ENCODE results near the gene HSBP1L1.

HSBP1L1 gene

DNA sequence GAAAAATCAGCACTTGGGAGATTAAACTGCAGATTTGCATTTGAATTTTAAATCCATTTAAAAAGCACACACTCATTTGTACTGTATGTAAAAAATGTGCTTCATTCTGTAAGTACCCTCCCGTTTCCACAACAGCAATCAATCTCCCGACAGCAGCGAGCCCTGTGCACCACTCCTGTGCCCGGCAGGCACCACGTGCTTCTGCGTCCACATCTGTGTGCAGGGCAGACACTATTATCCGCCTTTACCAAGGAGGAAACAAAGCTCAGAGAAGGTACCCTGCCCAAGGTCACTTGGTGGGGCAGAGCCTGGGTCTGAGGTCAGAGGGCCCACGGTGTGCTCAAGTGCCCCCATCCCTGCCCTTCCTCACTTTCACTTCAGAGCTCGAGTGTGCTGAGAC, 7.5 kb downstream of the HSBP1L1 start:
- H3K9ac ChIP-seq (ENCODE audit: low read length), result no peak overlapping the region
- no peak overlapping the region for H3K27ac ChIP-seq (ENCODE audit: low read length)
- peaks cover 39% of the 10 kb centered on the region for H3K36me3 ChIP-seq (ENCODE audit: control insufficient read depth, low read depth, low read length)
- no peaks in the 10 kb centered on the region for H3K4me1 ChIP-seq (ENCODE audit: control insufficient read depth, low read depth, low read length)
- H3K9me3 ChIP-seq (ENCODE audit: control insufficient read depth, low read depth, low read length), result no peaks in the 10 kb centered on the region
- no peaks in the 10 kb centered on the region for H3K27me3 ChIP-seq (ENCODE audit: control insufficient read depth, insufficient read depth, low read length)
- no peak overlapping the region for H3K4me3 ChIP-seq (ENCODE audit: low read length)

DNA sequence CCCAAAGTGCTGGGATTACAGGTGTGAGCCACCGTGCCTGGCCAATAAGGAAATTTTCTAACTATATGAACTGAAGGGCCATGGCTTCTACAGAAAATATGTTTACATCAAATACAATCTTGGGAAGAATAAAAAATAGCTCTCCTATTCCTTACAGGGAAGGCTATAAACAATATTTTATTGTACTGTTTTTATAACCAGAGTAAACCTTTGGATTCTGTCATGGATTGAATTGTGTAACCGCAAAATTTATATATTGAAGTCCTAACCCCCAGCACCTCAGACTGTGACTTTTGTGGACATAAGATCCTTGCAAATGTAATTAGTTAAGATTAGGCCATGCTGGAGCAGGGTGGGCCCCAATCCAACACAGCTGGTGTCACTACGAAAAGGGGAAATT, 8.3 kb downstream of the HSBP1L1 start:
- H3K9ac ChIP-seq (ENCODE audit: low read length), result no peak overlapping the region
- H3K4me1 ChIP-seq (ENCODE audit: control insufficient read depth, low read depth, low read length), result no peaks in the 10 kb centered on the region
- no peaks in the 10 kb centered on the region for H3K27me3 ChIP-seq (ENCODE audit: control insufficient read depth, insufficient read depth, low read length)
- H3K27ac ChIP-seq (ENCODE audit: low read length), result no peak overlapping the region
- H3K4me3 ChIP-seq (ENCODE audit: low read length), result no peak overlapping the region
- peaks cover 39% of the 10 kb centered on the region for H3K36me3 ChIP-seq (ENCODE audit: control insufficient read depth, low read depth, low read length)
- no peaks in the 10 kb centered on the region for H3K9me3 ChIP-seq (ENCODE audit: control insufficient read depth, low read depth, low read length)

DNA sequence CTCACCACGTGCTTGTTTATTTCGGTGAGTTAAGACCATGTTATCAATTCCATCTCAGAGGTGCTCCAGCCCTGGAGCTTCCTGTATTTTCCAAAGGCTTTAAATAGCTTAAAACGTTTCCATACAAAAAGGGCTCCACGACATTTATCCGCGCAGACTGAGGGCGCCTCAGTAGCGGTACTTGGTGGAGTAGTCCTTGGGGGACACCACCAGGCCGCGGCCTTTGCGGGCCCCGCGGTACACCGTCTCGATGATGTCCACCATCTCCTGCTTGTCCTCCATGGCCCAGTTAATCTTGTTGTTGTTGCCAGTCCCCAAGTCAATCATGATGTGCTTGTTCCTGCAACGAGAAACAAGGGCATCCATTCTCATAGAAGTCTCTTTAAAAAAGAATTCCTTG, 9.1 kb downstream of the HSBP1L1 start:
- H3K9ac ChIP-seq (ENCODE audit: low read length), result no peak overlapping the region
- no peaks in the 10 kb centered on the region for H3K9me3 ChIP-seq (ENCODE audit: control insufficient read depth, low read depth, low read length)
- H3K36me3 ChIP-seq (ENCODE audit: control insufficient read depth, low read depth, low read length), result peaks cover 39% of the 10 kb centered on the region
- no peak overlapping the region for H3K4me3 ChIP-seq (ENCODE audit: low read length)
- no peak overlapping the region for H3K27ac ChIP-seq (ENCODE audit: low read length)
- H3K27me3 ChIP-seq (ENCODE audit: control insufficient read depth, insufficient read depth, low read length), result no peaks in the 10 kb centered on the region
- H3K4me1 ChIP-seq (ENCODE audit: control insufficient read depth, low read depth, low read length), result no peaks in the 10 kb centered on the region

DNA sequence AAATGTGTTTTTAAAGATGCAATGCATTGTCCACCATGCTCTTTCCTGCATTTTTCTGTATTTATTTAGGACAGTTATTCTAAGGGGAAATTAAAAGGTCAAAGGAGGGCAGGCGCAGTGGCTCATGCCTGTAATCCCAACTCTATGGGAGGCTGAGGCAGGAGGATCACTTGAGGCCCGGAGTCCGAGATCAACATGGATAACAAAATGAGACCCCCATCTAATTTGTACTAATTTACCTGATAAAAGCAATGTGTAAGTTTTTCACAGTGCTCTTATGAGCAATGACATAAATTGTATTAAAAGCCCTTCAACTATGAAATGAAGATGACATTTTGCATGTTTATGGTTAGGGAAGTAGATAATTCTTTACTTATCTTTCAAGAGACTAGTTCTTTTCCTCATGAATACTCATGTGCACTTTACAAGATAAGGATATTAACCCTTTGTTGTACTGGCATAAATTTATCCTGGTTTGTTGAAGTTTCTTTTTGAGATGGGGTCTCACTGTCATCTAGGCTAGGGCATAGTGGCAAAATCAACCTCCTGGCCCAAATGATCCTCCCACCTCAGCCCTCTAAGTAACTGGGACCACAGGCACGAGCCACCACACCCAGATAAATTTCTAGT, 9.7 kb downstream of the HSBP1L1 start:
- H3K36me3 ChIP-seq (ENCODE audit: control insufficient read depth, low read depth, low read length), result peaks cover 39% of the 10 kb centered on the region
- H3K27ac ChIP-seq (ENCODE audit: low read length), result no peak overlapping the region
- no peak overlapping the region for H3K9ac ChIP-seq (ENCODE audit: low read length)
- H3K9me3 ChIP-seq (ENCODE audit: control insufficient read depth, low read depth, low read length), result no peaks in the 10 kb centered on the region
- H3K4me1 ChIP-seq (ENCODE audit: control insufficient read depth, low read depth, low read length), result no peaks in the 10 kb centered on the region
- no peaks in the 10 kb centered on the region for H3K27me3 ChIP-seq (ENCODE audit: control insufficient read depth, insufficient read depth, low read length)
- H3K4me3 ChIP-seq (ENCODE audit: low read length), result no peak overlapping the region

DNA sequence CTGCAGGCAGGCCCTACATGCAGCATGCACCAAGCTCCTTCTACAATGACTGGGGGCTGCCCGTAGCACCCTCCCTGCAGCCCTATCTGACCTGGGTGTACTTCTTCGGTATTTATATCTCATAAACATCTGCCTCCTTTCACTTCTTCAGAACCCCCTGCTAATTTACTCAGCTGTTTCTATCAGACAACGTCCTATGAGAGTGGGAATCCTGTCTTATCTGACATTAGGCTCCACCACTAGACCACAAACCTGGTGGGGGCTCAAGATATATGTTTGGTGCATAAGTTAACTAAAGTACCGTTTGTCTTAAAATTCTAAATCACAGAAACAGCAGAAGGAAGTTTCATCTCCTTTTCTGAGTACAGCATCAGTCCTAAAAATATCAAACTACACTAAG, 10.6 kb downstream of the HSBP1L1 start:
- H3K4me1 ChIP-seq (ENCODE audit: control insufficient read depth, low read depth, low read length), result no peaks in the 10 kb centered on the region
- H3K9ac ChIP-seq (ENCODE audit: low read length), result no peak overlapping the region
- H3K36me3 ChIP-seq (ENCODE audit: control insufficient read depth, low read depth, low read length), result peaks cover 38% of the 10 kb centered on the region
- no peak overlapping the region for H3K27ac ChIP-seq (ENCODE audit: low read length)
- no peaks in the 10 kb centered on the region for H3K27me3 ChIP-seq (ENCODE audit: control insufficient read depth, insufficient read depth, low read length)
- no peak overlapping the region for H3K4me3 ChIP-seq (ENCODE audit: low read length)
- H3K9me3 ChIP-seq (ENCODE audit: control insufficient read depth, low read depth, low read length), result no peaks in the 10 kb centered on the region

DNA sequence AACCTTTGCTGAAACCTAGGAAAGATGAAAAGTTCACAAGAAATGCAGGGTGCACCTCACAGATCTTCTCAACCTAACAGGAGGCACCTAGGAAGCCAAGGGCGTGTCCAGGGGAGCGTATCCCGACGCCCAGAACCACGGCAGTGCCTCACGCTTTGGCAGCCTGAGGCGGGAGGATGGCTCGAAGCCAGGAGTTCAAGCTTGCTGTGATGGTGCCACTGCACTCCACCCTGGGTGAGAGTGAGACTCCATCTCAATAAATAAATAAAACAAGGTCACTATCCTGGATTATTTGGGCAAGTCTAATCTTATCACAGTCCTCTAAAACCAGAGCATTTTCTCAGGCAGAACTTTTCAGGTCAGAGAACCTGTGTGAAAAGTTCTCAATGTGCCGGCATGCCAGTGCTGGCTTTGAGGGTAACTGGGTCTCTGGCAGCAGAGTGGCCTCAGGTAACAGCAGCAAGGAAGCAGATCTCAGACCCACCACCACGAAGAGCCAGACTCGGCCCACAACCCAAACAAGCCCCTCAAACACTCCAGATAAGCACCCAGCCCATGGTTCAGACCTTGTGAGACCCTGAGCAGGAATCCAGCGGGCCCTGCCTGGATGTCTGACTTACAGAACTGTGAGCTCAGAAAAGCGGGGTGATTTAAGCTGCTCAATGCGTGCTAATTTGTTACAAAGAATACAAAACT, 11.7 kb downstream of the HSBP1L1 start:
- Histone ChIP-seq H3K27ac (ENCODE audit: low read length) (no peak overlapping the region), H3K27me3 (ENCODE audit: control insufficient read depth, insufficient read depth, low read length) (no peaks in the 10 kb centered on the region), H3K9ac (ENCODE audit: low read length) (no peak overlapping the region), H3K9me3 (ENCODE audit: control insufficient read depth, low read depth, low read length) (no peaks in the 10 kb centered on the region), H3K4me3 (ENCODE audit: low read length) (no peak overlapping the region), H3K36me3 (ENCODE audit: control insufficient read depth, low read depth, low read length) (peaks cover 29% of the 10 kb centered on the region), H3K4me1 (ENCODE audit: control insufficient read depth, low read depth, low read length) (no peaks in the 10 kb centered on the region)

DNA sequence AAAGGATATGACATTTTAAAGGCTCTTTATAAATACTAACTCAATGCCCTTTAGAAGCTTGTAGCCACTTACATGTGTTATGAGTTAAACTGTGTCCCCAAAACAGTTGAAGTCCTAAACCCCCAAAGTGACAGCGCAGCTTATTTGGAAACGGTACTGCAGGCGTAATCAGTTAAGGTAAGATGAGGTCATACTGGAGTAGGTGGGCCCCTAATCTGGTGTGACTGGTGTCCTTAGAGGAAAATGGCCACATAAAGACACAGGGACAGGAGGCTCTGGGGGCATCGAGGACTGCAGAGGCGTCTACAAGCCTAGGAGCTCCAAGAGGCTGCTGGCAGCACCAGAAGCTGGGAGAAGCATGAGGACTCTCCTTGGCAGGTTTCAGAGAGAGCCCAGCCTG, 15.4 kb downstream of the HSBP1L1 start:
- no peaks in the 10 kb centered on the region for H3K9me3 ChIP-seq (ENCODE audit: control insufficient read depth, low read depth, low read length)
- no peak overlapping the region for H3K4me3 ChIP-seq (ENCODE audit: low read length)
- H3K27me3 ChIP-seq (ENCODE audit: control insufficient read depth, insufficient read depth, low read length), result no peaks in the 10 kb centered on the region
- H3K9ac ChIP-seq (ENCODE audit: low read length), result no peak overlapping the region
- peaks cover 13% of the 10 kb centered on the region for H3K36me3 ChIP-seq (ENCODE audit: control insufficient read depth, low read depth, low read length)
- no peak overlapping the region for H3K27ac ChIP-seq (ENCODE audit: low read length)
- no peaks in the 10 kb centered on the region for H3K4me1 ChIP-seq (ENCODE audit: control insufficient read depth, low read depth, low read length)

DNA sequence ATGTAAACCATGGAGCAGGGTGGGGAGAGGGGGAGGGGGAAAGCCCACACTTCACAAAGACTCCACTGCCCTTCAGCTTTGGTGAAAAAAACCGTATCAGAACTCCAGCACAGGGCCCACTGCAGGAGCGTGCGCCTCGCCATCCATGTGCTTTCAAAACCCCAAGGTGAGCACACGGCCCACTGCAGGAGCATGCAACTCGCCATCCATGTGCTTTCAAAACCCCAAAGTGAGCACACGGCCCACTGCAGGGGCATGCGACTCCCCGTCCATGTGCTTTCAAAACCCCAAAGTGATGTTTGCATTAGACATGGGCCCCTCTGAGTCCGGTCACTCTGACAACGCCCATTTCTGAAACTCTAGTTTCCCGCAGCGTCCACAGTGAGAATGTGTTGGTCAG, 16.1 kb downstream of the HSBP1L1 start:
- Histone ChIP-seq H3K27ac (ENCODE audit: low read length) (no peak overlapping the region), H3K27me3 (ENCODE audit: control insufficient read depth, insufficient read depth, low read length) (no peaks in the 10 kb centered on the region), H3K9me3 (ENCODE audit: control insufficient read depth, low read depth, low read length) (no peaks in the 10 kb centered on the region), H3K4me1 (ENCODE audit: control insufficient read depth, low read depth, low read length) (no peaks in the 10 kb centered on the region), H3K4me3 (ENCODE audit: low read length) (no peak overlapping the region), H3K36me3 (ENCODE audit: control insufficient read depth, low read depth, low read length) (peaks cover 19% of the 10 kb centered on the region), H3K9ac (ENCODE audit: low read length) (no peak overlapping the region)

DNA sequence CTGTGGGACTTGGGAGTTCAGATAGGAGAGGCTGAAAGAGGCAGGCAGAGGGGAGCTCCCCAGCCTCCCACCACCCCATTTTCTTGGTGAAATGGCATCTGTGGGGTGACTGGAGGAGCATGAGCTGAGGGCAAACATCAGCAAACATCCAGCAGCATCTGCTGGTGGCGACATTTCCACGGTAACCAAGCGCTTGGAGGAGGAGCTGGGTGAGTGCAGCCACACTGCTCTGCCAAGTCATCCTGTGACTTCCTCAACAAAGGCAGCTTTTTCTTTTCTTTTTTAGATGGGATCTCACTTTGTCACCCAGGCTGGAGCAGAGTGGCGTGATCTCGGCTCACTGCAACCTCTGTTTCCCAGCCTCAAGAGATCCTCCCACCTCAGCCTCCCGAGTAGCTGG, 18.3 kb downstream of the HSBP1L1 start:
- peaks cover 5% of the 10 kb centered on the region for H3K4me1 ChIP-seq (ENCODE audit: control insufficient read depth, low read depth, low read length)
- no peak overlapping the region for H3K27ac ChIP-seq (ENCODE audit: low read length)
- H3K4me3 ChIP-seq (ENCODE audit: low read length), result no peak overlapping the region
- no peaks in the 10 kb centered on the region for H3K9me3 ChIP-seq (ENCODE audit: control insufficient read depth, low read depth, low read length)
- peaks cover 15% of the 10 kb centered on the region for H3K36me3 ChIP-seq (ENCODE audit: control insufficient read depth, low read depth, low read length)
- no peaks in the 10 kb centered on the region for H3K27me3 ChIP-seq (ENCODE audit: control insufficient read depth, insufficient read depth, low read length)
- H3K9ac ChIP-seq (ENCODE audit: low read length), result no peak overlapping the region

DNA sequence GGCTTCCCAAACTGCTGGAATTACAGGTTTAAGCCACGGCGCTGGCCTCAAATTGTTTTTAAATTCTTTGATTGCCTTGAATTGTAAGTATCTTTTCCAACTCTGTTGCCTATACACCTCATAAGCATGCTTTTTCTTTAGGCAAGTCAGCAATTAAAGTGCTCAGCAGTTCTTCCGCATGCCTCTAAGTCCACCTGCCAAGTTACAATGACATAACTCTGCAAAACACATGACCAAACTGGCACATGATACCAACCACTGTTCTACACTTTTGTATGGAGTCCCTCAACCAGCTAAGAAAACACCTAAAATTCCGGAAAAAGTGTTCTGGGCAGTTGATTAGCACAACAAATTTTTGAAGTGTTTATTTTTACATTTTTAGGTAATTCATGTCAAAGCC, 18.8 kb downstream of the HSBP1L1 start:
- H3K27ac ChIP-seq (ENCODE audit: low read length), result no peak overlapping the region
- H3K27me3 ChIP-seq (ENCODE audit: control insufficient read depth, insufficient read depth, low read length), result no peaks in the 10 kb centered on the region
- H3K9ac ChIP-seq (ENCODE audit: low read length), result no peak overlapping the region
- no peak overlapping the region for H3K4me3 ChIP-seq (ENCODE audit: low read length)
- peaks cover 5% of the 10 kb centered on the region for H3K4me1 ChIP-seq (ENCODE audit: control insufficient read depth, low read depth, low read length)
- no peaks in the 10 kb centered on the region for H3K9me3 ChIP-seq (ENCODE audit: control insufficient read depth, low read depth, low read length)
- peaks cover 15% of the 10 kb centered on the region for H3K36me3 ChIP-seq (ENCODE audit: control insufficient read depth, low read depth, low read length)

DNA sequence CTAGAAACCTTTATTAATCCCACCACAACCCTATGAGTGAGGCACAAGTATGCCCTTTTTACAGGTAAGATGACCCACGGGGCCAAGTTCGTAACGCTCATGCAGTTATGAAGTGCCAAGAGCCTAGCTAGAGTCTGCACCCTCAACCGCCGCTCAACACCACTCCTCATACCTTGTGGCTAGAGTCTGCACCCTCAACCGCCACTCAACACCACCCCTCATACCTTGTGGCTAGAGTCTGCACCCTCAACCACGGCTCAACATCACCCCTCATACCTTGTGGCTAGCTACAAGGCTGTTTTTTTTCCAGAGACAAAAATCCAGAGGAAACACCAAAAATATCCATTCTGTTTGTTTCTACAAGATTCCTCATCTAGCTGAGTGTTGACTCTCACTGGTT, 19.4 kb downstream of the HSBP1L1 start:
- Histone ChIP-seq H3K27ac (ENCODE audit: low read length) (no peak overlapping the region), H3K9me3 (ENCODE audit: control insufficient read depth, low read depth, low read length) (no peaks in the 10 kb centered on the region), H3K4me3 (ENCODE audit: low read length) (no peak overlapping the region), H3K27me3 (ENCODE audit: control insufficient read depth, insufficient read depth, low read length) (no peaks in the 10 kb centered on the region), H3K36me3 (ENCODE audit: control insufficient read depth, low read depth, low read length) (peaks cover 15% of the 10 kb centered on the region), H3K9ac (ENCODE audit: low read length) (no peak overlapping the region), H3K4me1 (ENCODE audit: control insufficient read depth, low read depth, low read length) (peaks cover 5% of the 10 kb centered on the region)

DNA sequence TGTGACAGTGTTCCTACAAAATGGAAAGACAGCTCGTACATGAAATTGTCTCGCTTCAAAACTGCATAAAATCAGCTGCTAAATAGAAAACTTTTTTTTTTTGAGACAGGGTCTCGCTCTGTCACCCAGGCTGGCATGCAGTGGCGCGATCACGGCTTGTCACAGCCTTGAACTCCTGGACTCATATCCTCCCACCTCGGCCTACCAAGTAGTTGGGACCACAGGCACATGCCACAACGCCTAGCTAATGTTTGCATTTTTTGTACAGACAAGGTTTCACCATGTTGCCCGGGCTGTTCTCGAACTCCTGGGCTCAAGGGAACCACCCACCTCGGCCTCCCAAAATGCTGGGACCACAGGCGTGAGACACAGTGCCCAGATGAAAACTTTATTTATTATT, 20.7 kb downstream of the HSBP1L1 start:
- no peak overlapping the region for H3K27ac ChIP-seq (ENCODE audit: low read length)
- no peak overlapping the region for H3K4me3 ChIP-seq (ENCODE audit: low read length)
- peaks cover 15% of the 10 kb centered on the region for H3K36me3 ChIP-seq (ENCODE audit: control insufficient read depth, low read depth, low read length)
- H3K4me1 ChIP-seq (ENCODE audit: control insufficient read depth, low read depth, low read length), result peaks cover 5% of the 10 kb centered on the region
- no peak overlapping the region for H3K9ac ChIP-seq (ENCODE audit: low read length)
- H3K27me3 ChIP-seq (ENCODE audit: control insufficient read depth, insufficient read depth, low read length), result no peaks in the 10 kb centered on the region
- H3K9me3 ChIP-seq (ENCODE audit: control insufficient read depth, low read depth, low read length), result no peaks in the 10 kb centered on the region
